GM19351 (cell line): ENCODE measurements around the gene ZNF576.
"Not testable (repeated sequence)": the region's sequence is repeated elsewhere in the genome, so short reads cannot be mapped to it uniquely, and the experiment has no call there.

Source experiments
- ATAC-seq: cut with Tn5 transposase; IDR thresholded peaks from one replicate; pipeline ENCODE4 v1.9.1; 2021; ENCODE audit warnings: mild to moderate bottlenecking, moderate library complexity; ENCODE audit not compliant: unreplicated experiment

The ZNF576 gene

GRCh38 chr19:43644181-43644580 lies 47.8 kb downstream of the ZNF576 start:
- no peak for ATAC-seq

- no peak for ATAC-seq
Measured at GRCh38 chr19:43648633-43649032, 52.2 kb downstream of the ZNF576 start.

GRCh38 chr19:43649514-43649913 lies 53.1 kb downstream of the ZNF576 start:
- ATAC-seq, result no peak

- ATAC-seq, result not testable (repeated sequence)
Measured at GRCh38 chr19:43650276-43650675, 53.9 kb downstream of the ZNF576 start.
